GM19035 (cell line): Measurements from ENCODE around the gene OGDH.

Source experiments
- ATAC-seq: cut with Tn5 transposase; IDR thresholded peaks from one replicate; pipeline ENCODE4 v1.9.1; 2021; ENCODE audit not compliant: unreplicated experiment

The OGDH gene

DNA sequence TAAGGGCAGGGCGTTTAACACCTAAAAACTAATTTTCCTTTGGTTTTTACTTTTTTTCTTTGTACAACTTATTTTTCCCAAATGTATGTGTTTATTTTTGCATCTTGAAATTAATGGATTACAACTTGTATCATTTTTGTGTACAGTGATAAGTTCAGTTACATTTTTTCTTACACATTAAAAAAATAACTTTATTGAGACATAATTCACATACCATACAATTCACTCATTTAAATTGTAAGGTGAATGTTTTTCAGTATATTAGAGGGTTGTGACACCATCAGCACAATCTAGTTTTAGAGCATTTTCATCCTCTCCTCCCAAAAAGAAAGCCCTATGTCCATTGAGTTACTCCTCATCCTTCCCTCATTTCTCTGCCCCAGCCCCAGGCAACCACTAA lies 11.6 kb downstream of the OGDH start:
- ATAC-seq = no peak

DNA sequence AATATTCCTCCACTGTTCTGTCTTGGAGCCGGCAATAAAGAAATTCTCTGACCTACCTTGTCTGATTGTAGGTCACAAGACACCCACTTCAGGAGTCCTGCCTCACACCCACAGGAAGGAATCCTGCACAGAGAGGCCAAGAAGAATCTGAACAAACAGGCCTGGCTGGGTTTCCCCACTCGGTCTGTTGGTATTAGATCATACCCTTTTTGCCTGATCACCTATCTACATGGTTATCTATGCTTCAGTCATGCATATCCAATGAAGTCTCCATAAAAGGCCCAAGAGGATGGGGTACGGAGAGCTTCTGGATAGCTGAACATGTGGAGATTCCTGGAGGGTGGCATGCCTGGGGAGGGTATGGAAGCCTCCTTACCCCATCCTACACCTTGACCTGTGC lies 12.3 kb downstream of the OGDH start:
- ATAC-seq = no peak

DNA sequence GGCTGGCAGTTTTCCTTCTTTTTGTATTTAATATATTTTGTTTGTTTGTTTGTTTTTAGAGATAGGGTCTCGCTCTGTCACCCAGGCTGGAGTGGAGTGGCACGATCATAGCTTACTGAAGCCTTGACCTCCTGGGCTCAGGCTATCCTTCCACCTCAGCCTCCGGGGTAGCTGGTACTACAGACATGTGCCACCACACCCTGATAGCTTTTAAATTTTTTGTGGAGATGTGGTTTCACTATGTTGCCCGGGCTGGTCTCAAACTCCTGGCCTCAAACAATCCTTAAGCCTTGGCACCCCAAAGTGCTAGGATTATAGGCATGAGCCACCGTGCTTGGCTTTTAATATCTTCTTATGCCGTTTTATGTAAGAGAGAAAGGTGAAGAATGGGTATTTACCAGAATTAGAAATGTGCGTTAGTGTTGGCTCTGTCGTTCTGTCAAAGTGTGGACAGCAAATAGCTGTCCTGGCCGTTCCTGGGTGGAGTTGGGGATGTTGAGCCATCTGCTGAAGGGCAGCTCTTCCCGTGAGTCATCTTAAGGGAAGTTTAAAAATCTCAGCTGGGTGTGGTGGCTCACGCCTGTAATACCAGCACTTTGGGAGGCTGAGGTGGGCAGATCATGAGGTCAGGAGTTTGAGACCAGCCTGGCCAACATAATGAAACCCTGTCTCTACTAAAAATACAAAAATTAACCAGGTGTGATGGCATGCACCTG lies 14.8 kb downstream of the OGDH start:
- ATAC-seq = no peak

GRCh38 chr7:44621750-44622103 lies 15.3 kb downstream of the OGDH start:
- ATAC-seq = no peak

- peak; percentile 62 for ATAC-seq
These were observed 16.1 kb downstream of the OGDH start for GRCh38 chr7:44622342-44623151.

GRCh38 chr7:44624318-44624717 lies 17.9 kb downstream of the OGDH start:
- no peak for ATAC-seq

DNA sequence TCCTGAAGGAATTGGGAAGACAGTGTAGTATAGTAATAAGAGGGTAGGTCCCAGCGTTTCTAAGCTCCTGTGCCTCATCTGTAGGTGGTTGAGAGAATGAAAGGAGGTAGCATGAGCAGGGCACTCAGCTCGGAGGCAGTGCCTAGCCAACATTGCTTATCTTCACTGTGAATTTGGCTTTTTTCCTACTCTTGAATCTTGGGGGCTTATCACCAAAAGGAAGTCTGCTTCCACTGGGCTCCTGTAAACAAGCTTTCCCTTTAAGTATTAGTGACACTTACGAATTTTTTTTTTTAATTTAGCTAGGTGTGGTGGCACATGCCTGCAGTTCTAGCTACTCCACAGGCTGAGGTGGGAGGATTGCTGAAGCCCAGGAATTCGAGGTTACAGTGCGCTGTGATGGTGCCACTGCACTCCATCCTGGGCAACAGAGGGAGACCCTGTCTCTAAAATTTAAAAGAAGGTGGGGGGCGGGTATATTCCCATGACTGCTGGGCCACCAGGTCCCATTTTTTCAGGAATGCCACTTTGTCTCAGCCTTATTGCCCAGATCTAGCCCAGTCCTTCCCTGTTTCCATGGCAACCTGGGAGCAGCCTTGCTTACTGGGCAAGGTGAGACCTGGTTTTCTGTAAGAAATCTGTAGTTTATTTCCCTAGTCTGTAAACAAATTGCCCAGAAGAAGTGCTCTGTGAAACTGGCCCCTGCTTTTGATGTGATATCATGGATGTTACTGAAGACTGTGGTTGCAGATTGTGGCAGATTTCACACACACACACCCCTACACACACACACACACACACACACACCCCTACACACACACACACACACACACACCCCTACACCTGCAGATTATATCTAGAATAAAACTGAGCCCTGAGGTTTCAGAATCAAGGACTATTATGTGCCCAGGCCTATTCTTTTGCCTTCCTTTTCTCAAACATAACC lies 19.4 kb downstream of the OGDH start:
- ATAC-seq = no peak

- ATAC-seq = no peak
These were observed 20.2 kb downstream of the OGDH start for GRCh38 chr7:44626620-44627019.

DNA sequence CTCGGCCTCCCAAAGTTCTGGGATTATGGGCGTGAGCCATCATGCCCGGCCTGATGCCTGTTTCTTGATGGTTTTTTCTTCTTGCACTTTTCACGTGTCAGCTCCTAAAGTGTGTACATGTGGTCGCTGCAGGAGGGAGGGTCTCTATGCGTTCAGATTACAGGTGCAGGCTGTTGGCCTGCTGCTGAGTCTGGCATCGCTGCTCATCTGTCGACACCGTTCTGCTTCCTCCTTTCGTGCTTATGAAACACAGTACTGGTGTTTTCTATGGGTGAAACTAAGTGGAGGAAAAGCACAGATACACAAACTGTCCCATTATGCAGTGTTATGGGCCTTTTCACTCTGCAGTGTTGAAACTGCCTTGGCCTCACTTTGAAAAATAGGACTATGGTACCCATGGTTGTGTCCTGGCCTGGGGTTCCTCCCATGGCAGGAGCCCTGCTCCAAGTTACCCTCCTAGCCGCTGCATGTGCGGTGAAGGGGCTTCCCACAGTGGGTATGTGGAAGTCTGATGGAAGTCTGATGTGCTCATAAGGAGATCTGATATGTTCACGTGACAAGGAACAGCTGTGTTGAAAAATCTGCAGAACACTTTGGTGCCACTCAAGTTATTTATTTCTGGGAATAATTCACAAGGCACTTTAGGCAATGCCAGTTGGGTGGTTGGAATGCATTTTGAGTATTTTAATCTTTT lies 23.5 kb downstream of the OGDH start:
- no peak for ATAC-seq

GRCh38 chr7:44630792-44631457 lies 24.5 kb downstream of the OGDH start:
- no peak for ATAC-seq

DNA sequence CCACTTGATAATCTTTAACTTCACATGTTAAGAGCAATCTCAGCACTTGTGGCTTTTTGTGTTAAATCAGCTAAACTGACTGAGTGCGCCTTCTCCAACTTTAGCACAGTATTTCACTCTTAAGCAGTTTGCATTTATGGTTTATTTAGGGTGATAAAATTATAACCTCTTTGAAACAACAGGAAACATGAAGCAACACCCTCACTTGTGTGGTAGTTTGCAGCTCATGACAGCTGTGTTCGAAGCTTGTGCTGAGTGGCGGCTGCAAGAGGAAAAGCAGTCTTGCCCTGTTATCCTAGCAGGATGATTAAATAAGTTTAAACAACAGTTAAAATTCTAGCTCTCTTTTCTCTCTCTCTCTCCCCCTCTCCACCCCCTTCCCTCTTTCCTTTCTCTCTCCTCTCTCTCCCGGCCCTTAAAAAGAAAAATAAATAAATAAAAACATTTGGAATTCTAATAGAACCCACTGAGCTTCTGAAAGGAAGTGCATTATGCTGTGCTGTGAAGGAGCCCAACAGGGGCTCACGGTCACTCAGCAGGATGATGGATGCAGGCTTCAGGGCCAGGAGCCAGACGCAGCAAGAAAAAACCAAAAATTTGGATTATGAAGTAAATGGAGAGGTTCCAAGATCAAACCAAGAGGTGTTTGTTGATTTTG lies 25.2 kb downstream of the OGDH start:
- ATAC-seq = no peak

DNA sequence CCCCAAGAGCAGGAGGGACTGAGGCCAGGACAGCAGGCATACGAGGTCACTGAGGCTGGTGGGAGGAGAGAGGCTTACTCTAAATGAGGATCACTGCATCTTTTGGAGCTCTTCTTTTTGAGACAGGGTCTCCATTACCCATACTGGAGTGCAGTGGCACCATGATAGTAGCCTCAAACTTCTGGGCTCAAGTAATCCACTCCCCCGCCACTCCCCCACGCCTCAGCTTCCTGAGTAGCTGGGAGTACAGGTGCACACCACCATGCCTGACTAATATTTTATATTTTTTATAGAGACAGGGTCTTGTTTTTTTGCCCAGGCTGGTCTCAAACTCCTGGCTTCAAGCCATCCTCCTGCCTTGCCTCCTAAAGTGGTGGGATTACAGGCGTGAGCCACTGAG lies 25.8 kb downstream of the OGDH start:
- ATAC-seq = no peak

GRCh38 chr7:44633254-44634186 lies 27.1 kb downstream of the OGDH start:
- peak; percentile 71 for ATAC-seq

DNA sequence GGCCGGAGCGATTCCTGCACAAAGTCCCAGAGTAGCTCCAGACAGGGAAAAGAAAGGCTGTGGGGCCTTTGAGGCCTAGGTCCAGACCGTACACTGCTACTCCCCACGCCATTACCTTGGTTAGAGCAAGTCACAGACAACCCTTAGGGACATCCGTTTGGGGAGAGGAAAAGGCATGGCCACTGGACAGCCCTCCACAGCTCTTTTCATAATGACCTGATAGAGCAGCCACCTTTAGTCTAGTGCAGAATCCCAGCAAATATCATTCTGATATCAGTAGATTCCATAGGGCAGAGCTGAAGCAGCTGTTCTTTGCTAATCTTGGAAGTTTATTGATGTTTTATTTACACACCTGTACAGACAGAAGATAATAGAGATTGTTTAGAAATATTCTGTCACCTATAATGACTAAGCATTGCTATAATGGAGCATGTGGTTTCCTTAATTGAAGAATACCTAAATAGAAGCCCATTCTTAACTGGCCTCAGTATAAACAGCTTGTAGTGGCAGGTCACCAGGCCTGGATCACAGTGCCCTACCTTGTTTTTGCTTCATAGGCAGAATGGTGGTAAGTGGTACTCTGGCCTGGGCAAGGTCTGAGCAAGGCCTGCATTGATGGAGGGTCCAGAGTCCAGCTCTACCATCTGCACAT lies 27.9 kb downstream of the OGDH start:
- no peak for ATAC-seq

- no peak for ATAC-seq
These were observed 28.6 kb downstream of the OGDH start for GRCh38 chr7:44634839-44635591.

DNA sequence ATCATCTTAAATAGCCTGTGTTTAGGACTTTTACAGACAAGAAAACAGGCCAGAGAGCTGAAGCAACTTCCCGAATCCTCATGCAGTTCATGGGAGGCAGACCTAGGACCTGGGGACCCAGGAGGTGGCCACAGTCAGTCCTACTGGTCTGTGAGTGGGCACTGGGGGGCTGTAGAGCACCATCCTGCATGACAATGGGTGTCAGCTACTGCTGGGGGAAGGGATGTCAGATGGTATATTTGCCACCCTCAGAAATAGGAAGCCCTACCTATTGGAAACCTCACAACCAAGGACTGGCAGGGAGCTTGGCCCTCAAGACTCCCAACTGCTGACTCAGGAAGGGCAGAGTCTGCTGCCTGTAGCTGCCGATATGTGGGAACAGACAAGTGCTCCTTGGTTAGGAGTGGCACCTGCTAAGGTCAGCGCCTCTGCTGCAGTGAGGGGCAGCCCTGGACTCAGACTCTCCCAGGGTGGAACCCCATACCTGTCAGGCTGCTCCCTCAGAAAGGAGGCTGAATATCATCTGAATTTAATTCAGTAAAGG lies 29.7 kb downstream of the OGDH start:
- no peak for ATAC-seq

DNA sequence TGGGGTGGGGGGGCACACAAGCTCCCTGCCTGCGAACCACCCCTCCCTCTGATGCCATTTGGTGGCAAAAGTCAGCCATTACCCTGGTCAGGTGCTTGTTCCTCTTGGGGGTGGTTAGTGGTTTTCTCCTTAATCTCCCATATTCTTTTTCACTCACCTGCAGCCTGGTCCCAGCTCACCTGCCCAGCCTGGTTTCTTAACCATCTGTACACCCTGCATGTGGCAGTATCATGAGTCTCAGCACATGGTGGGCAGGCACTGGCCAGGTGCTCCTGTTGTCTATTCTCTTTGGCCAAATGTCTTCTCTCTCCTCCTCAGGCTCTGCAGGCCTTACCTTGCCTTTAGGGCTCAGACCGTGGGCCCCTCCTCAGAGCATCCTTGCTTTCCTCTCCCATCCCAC lies 30.5 kb downstream of the OGDH start:
- ATAC-seq = no peak
